CD4-positive, alpha-beta T cell (primary cell): ENCODE measurements around the gene ATXN1L. TPM values are rescaled to one million over a fixed set of nuclear protein-coding genes. Genes with fewer than 3 reads are reported as not detected.

ENCODE experiments used
- ATAC-seq: fragments of 200-7000 bp; cut with Tn5 transposase; one replicate; pipeline ENCODE4 v1.10.0; 2022; ENCODE audit warnings: mild to moderate bottlenecking; ENCODE audit not compliant: poor library complexity
- CTCF ChIA-PET: fragments of 350-600 bp; sonication (Branson Sonifier 250); formaldehyde crosslinking; loops from one replicate; lab custom pipeline; 2021; ENCODE audit warnings: antibody characterized with exemption, inconsistent platforms; lab: Charles Lee
- POLR2A ChIA-PET: fragments of 350-600 bp; sonication (Branson Sonifier 250); formaldehyde crosslinking; loops from one replicate; lab custom pipeline; 2021; ENCODE audit warnings: antibody characterized with exemption, inconsistent platforms; lab: Charles Lee
- DNase-seq, 14 experiments: peaks; one replicate each; pipeline ENCODE4 v3.0.0-alpha.2; 2013 to 2020; ENCODE audit warnings: mixed read lengths in 2 of 14
- H3K27ac ChIP-seq, 2 donors: one replicate each; pipeline versions ENCODE4 v1.5.1 to v1.7.0; 2013; ENCODE audit warnings: low read length in 2 of 2, low read depth in 1 of 2, mild to moderate bottlenecking in 1 of 2
- H3K27me3 ChIP-seq, 2 experiments: 1 replicate in 1 of 2; 2 replicates in 1 of 2; pipeline versions ENCODE4 v1.6.1 to v1.7.0; 2013; ENCODE audit warnings: low read length in 2 of 2, control low read depth in 1 of 2, mild to moderate bottlenecking in 1 of 2, moderate library complexity in 1 of 2; ENCODE audit not compliant: insufficient read depth in 2 of 2, control insufficient read depth in 1 of 2
- H3K36me3 ChIP-seq: one replicate; pipeline ENCODE4 v1.6.1; 2013; ENCODE audit warnings: low read length, control low read depth; ENCODE audit not compliant: insufficient read depth
- H3K4me1 ChIP-seq: one replicate; pipeline ENCODE4 v1.6.1; 2013; ENCODE audit warnings: low read length, control low read depth; ENCODE audit not compliant: insufficient read depth
- H3K4me3 ChIP-seq: one replicate; pipeline ENCODE4 v1.5.1; 2013; ENCODE audit warnings: mild to moderate bottlenecking, low read length, moderate library complexity
- H3K9me3 ChIP-seq, 2 experiments: 1 replicate in 1 of 2; 2 replicates in 1 of 2; pipeline versions ENCODE4 v1.6.1 to v1.7.0; 2013; ENCODE audit warnings: low read length in 2 of 2, mild to moderate bottlenecking in 2 of 2, control low read depth in 1 of 2, moderate library complexity in 1 of 2; ENCODE audit not compliant: control insufficient read depth in 1 of 2, insufficient read depth in 1 of 2
- H3K27ac Mint-ChIP-seq: one replicate; pipeline ENCODE4 v1.8.0; 2020; ENCODE audit warnings: mixed read lengths
- H3K27me3 Mint-ChIP-seq: one replicate; pipeline ENCODE4 v1.8.0; 2021; ENCODE audit warnings: mixed read lengths
- H3K36me3 Mint-ChIP-seq: one replicate; pipeline ENCODE4 v1.8.0; 2021; ENCODE audit warnings: low read depth, mixed read lengths
- H3K4me1 Mint-ChIP-seq: one replicate; pipeline ENCODE4 v1.8.0; 2021; ENCODE audit warnings: low read depth, mixed read lengths
- H3K4me3 Mint-ChIP-seq: one replicate; pipeline ENCODE4 v1.8.0; 2020; ENCODE audit warnings: mild to moderate bottlenecking, mixed read lengths
- H3K9me3 Mint-ChIP-seq: one replicate; pipeline ENCODE4 v1.8.0; 2020; ENCODE audit warnings: mixed read lengths
- intact Hi-C, 2 experiments: fragments of 100-400 bp; cut with DNase I in 1 of 2; cut with micrococcal nuclease in 1 of 2; formaldehyde crosslinking; loops; one replicate each; pipeline versions ENCODE4 v1.15.1 to v1.9.0; 2023 to 2025; cut with DNase I, micrococcal nuclease
- total RNA-seq, 174 experiments: library from RNA in 2 of 174; stranded (reverse) in 2 of 174; gene quantifications; one replicate each; pipeline ENCODE4 v1.2.3 and lab custom pipeline; 2021 to 2026
- TF ChIP-seq, protein P1 (sequence below): fragments of 200-600 bp; IDR thresholded peaks from one replicate; pipeline ENCODE4 v1.8.0; 2022; ENCODE audit warnings: antibody characterized with exemption, mild to moderate bottlenecking

The ATXN1L gene
- total RNA-seq, 2 experiments from 2014 or later: 61.0 to 61.1 TPM

DNA sequence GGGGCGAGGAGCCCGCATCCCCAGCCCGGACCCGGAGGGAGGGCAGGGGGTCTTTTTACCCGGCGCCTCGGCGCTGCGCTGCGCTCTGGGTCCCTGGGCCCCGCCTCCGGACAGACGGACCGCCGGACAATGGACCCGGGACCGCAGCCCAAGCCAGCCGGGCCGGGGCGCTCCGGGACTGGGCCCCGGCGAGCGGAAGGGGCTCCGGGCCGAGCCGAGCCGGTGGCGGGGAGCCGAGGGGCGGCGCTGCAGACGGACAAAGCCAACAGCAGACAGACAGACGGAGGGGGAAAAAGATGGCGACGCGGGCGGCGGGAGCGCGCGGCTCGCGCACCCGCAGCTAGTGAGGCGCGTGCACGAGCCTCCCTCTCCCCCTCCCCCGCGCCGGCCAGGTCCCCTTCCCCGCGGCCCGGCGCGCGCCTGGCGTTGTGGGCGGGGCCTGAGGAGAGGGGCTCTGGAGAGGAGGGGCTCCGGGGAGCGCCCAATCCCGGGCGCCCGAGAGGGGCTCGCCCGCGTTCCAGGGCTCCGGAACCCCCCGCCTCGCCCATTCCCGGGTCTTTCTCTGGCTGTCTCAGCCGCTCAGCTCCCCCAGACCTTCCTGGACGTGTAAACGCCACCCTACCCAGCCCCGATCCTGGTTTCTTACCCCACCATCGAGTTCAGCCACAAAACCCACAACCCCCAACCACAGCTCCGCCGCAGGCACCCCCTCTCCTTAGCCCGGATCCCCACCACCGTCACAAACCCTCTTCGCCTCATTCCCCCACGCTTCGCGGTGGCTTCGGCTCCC is 38.3 kb downstream of the ATXN1L start, which contains the start of gene ZNF821:
ZNF821 (minus strand) TSS at position 334 of the 790 bp plus-strand sequence. CDS start 4,236 bp downstream, outside the sequence.
- Histone ChIP-seq H3K27me3 (no peaks in the 10 kb centered on the region), H3K4me3 (peak within 1 kb of the TSS; percentile 66), H3K36me3 (no peaks in the 10 kb centered on the region), H3K4me1 (peaks cover 43% of the 10 kb centered on the region), H3K27ac (peak within 1 kb of the TSS; percentile 55 to 89), H3K9me3 (no peaks in the 10 kb centered on the region)
- TF ChIP-seq, protein P1, sequence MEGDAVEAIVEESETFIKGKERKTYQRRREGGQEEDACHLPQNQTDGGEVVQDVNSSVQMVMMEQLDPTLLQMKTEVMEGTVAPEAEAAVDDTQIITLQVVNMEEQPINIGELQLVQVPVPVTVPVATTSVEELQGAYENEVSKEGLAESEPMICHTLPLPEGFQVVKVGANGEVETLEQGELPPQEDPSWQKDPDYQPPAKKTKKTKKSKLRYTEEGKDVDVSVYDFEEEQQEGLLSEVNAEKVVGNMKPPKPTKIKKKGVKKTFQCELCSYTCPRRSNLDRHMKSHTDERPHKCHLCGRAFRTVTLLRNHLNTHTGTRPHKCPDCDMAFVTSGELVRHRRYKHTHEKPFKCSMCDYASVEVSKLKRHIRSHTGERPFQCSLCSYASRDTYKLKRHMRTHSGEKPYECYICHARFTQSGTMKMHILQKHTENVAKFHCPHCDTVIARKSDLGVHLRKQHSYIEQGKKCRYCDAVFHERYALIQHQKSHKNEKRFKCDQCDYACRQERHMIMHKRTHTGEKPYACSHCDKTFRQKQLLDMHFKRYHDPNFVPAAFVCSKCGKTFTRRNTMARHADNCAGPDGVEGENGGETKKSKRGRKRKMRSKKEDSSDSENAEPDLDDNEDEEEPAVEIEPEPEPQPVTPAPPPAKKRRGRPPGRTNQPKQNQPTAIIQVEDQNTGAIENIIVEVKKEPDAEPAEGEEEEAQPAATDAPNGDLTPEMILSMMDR: no peak
- intact Hi-C loops: loop anchor here (1.0 to 5.0 kb wide), 5 partner anchors 11 to 162 kb away; partner anchors contain the start of genes AP1G1 (in 1 of the 2), DHODH (in 1 of the 2), IST1 (in 1 of the 2) and PHLPP2 (in 1 of the 2)
- H3K4me1 Mint-ChIP-seq: peaks cover 55% of the 10 kb centered on the region
- ChIA-PET CTCF (interaction anchor here (0.5 to 6.1 kb wide), 11 partner anchors 11 to 319 kb away, joined by 3 to 100 read pairs (median 5); partner anchors contain the start of genes AP1G1 and IST1), POLR2A (interaction anchor here (0.6 to 6.5 kb wide), 13 partner anchors 11 to 95 kb away, joined by 3 to 219 read pairs (median 12); partner anchors contain the start of genes AP1G1 and IST1)
- H3K9me3 Mint-ChIP-seq: no peaks in the 10 kb centered on the region
- H3K27ac Mint-ChIP-seq: peak within 1 kb of the TSS; percentile 95
- no peaks in the 10 kb centered on the region for H3K27me3 Mint-ChIP-seq
- ATAC-seq (peak; percentile 43), DNase-seq (peak; percentile 41 to 92 (median 66))
- peaks cover 29% of the 10 kb centered on the region for H3K36me3 Mint-ChIP-seq
- H3K4me3 Mint-ChIP-seq: peak within 1 kb of the TSS; percentile 100

DNA sequence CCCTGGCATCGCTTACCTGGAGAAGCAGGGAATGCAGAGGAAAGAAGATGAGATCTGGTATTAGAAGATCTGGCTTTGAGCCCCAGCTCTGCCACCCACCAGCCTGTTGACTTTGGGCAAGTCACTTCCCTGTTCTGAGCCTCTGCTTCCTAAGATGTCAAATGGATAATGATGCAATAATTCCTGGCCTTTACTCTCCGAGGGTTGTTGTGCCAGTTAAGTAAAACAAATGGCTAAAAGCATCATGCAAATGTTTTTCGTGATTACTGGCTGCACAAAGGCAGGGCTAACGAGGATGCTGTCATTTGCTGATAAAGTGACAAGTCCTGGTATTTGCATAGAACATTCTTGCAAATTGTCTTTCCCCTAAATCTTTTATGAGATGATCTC is 39.5 kb downstream of the ATXN1L start:
- no peak overlapping the region for H3K4me3 ChIP-seq

DNA sequence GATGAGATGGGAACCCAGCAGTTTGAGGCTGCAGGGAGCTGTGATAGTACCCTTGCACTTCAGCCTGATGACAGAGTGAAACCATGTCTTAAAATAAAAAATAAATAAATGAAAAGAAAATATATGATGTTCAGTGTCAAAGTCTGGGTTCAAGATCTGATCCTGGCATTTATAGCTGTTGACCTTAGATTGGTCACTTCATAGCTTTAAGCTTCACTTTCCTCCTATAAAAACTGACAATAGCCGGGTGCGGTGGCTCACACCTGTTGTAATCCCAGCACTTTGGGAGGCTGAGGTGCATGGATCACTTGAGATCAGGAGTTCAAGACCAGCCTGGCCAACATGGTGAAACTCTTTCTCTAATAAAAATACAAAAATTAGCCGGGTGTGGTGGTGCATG is 43.4 kb downstream of the ATXN1L start:
- H3K4me3 ChIP-seq: no peak overlapping the region
- H3K36me3 Mint-ChIP-seq: peaks cover 5% of the 10 kb centered on the region
- intact Hi-C loops: loop anchor here in 1 of 2 experiments (2.0 to 5.0 kb wide), 3 partner anchors 123 to 322 kb away; no protein-coding TSS in a partner anchor
- no peak overlapping the region for H3K27ac Mint-ChIP-seq
- DNase-seq: no peak
- H3K27me3 ChIP-seq: no peaks in the 10 kb centered on the region
- ChIA-PET CTCF (interaction anchor here (1.3 kb wide), 1 partner anchor 11 kb away, joined by 4 read pairs; no protein-coding TSS in a partner anchor), POLR2A (no interaction called here)
- H3K4me1 ChIP-seq: peaks cover 17% of the 10 kb centered on the region
- no peaks in the 10 kb centered on the region for H3K36me3 ChIP-seq
- H3K27ac ChIP-seq: no peak overlapping the region
- H3K9me3 Mint-ChIP-seq: no peaks in the 10 kb centered on the region
- peaks cover 20% of the 10 kb centered on the region for H3K4me1 Mint-ChIP-seq
- H3K9me3 ChIP-seq: no peaks in the 10 kb centered on the region
- H3K4me3 Mint-ChIP-seq: no peak overlapping the region
- TF ChIP-seq, protein P1: no peak
- ATAC-seq: no peak
- H3K27me3 Mint-ChIP-seq: no peaks in the 10 kb centered on the region

More for the DNA sequence above, 39.5 kb downstream of the ATXN1L start:
- Histone ChIP-seq H3K27me3 (no peaks in the 10 kb centered on the region), H3K9me3 (no peaks in the 10 kb centered on the region), H3K4me1 (peaks cover 35% of the 10 kb centered on the region), H3K36me3 (no peaks in the 10 kb centered on the region), H3K27ac (no peak overlapping the region)
- H3K36me3 Mint-ChIP-seq: peaks cover 22% of the 10 kb centered on the region
- peak overlapping the region; percentile 100 for H3K4me3 Mint-ChIP-seq
- intact Hi-C loops: loop anchor here in 1 of 2 experiments (5.0 kb wide), 2 partner anchors 127 to 158 kb away; no protein-coding TSS in a partner anchor
- ATAC-seq: no peak
- POLR2A ChIA-PET: interaction anchor here (1.2 to 6.5 kb wide), 3 partner anchors 13 to 76 kb away, joined by 3 to 219 read pairs (median 190); partner anchors contain the start of genes AP1G1 and IST1
- no peak for DNase-seq
- TF ChIP-seq, protein P1: no peak
- H3K9me3 Mint-ChIP-seq: no peaks in the 10 kb centered on the region
- CTCF ChIA-PET: interaction anchor here (6.1 kb wide), 1 partner anchor 9 kb away, joined by 100 read pairs; the partner anchor contains the start of gene IST1
- peaks cover 43% of the 10 kb centered on the region for H3K4me1 Mint-ChIP-seq
- no peaks in the 10 kb centered on the region for H3K27me3 Mint-ChIP-seq
- peak overlapping the region; percentile 95 for H3K27ac Mint-ChIP-seq
